Measurements from ENCODE around the gene TEX2.
A peak's percentile ranks its signal among the peaks of the same experiment; 100 is the strongest.

Gene TEX2

DNA sequence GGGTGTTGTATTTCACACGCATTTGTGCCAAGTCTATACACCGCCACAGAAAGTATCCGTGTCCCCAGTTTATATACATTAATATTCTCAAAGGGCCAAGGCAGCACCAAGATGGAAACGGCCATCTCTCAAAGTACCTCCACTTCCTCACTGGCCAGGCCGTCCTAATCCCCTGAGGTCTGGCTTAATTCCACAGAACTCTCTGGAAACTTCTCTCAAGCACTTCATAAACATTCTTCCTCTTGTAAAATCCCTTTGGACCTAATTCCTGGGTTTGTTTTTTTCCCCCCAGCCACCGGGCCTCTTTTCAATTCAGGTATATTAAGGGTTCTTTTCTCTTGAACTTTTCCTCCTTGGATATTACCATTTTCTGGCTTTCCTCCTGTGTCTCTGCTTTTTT, 128.1 kb downstream of the TEX2 start:
- no peak for DNase-seq (ENCODE audit: low read depth)

DNA sequence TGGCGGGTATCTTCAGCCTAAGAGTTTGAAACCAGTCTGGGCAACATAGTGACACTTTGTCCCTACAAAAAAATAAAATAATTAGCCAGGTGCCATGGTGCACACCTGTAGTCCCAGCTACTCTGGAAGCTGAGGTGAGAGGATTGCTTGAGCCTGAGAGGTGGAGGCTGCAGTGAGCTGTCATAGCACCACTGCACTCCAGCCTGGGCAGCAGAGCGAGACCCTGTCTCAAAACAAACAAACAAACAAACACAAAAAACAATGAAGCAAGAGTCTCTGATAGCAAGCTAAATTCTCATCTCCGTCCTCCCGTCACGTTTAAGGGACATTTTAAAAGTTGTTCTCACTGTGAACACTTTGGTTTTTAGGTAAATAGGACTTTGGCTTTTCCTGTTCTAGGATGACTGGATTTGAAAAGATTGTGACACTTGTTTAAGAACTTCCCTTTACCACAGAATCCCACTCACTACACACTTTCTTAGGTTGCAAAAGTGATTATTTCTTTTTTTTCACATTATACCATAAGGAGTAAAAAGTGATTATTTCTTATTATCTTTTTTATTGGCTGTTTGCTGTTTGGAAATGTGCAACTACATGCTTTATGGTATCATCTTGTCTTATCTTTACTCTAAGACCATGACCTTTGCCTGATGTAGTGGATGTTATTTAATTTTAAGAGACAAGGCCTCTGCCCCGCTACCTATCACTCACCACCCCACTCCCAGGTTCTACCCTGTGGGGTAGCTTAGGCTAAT, 128.7 kb downstream of the TEX2 start:
- DNase-seq (ENCODE audit: low read depth), result no peak

DNA sequence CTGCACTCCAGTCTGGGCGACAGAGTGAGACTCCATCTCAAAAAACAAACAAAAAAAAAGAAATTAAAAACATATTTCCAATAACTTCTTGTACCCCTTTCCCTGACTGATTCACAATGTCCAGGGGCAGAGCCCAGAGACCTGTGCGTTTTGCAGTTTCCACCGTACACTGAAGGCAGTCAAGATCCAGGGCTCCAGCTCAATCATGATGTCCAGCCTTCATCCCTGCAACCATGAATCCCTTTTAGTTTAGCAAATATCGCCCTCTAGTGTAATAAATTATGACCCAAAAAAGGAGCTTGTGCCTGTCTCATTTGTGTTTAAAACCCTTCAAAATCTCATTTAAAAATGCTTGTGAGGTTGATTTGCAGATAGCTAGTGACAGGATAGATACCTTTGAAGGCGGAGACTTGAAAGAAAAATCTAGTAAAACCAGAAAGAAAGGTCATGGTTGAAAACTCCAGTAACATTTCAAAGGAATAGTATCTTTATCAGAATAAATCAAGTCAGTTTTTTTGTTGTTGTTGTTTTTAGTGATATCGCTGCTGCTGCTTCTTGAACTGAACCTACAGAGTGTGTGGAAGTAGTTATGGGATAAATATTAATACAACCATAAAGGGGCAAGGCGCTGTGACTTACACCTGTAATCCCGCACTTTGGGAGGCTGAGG, 129.4 kb downstream of the TEX2 start:
- DNase-seq (ENCODE audit: low read depth), result no peak

DNA sequence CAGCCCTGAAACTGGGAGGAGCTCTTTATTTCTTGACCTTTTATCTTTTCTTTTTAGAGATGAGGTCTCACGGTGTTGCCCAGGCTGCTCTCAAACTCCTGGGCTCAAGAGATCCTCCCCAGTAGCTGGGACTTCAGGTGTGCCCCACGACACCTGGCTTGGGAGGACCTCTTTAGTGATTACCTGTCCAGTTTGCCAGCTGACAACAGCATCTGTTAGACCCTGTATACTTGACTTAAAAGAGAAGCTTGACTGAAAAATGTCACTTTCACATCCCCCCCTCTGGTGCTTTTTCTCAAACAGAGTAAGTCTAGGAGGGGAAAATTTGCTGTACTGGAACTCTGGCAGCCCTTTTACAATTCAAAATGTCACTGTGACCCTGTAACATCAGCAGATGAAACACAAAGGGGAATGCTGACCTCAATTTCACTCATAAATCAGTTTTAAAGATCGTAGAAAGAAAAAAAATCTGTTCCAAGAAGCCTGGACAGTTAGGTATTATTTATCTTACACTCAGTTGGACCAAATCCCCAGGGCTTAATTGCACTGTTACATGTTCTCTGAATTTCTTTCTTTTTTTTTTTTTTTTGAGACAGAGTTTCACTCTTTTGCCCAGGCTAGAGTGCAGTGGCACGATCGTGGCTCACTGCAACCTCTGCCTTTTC, 131.3 kb downstream of the TEX2 start:
- no peak for DNase-seq (ENCODE audit: low read depth)

DNA sequence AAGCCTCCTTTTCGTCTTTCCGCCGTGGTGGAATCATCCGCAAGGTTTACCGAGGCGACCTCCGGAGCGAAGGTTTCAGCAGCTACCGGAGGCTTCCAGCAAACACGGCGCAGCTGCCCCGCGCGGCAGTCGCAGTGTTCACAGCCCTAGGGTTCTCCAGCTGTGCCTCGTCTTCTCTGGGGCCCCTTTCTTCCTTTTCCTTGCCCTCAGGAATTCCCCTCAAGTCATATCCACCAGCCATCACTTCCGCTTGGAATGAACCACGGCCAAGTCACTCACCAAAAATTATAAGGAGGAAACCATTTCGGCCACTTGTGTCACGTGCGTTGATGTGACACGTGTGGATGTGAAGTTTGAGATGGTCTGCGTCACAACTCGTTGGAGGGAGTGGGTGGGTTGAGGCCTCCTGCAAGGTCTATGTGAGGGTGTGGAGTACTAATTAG, 132.5 kb downstream of the TEX2 start:
- DNase-seq (ENCODE audit: low read depth), result peak; percentile 48

DNA sequence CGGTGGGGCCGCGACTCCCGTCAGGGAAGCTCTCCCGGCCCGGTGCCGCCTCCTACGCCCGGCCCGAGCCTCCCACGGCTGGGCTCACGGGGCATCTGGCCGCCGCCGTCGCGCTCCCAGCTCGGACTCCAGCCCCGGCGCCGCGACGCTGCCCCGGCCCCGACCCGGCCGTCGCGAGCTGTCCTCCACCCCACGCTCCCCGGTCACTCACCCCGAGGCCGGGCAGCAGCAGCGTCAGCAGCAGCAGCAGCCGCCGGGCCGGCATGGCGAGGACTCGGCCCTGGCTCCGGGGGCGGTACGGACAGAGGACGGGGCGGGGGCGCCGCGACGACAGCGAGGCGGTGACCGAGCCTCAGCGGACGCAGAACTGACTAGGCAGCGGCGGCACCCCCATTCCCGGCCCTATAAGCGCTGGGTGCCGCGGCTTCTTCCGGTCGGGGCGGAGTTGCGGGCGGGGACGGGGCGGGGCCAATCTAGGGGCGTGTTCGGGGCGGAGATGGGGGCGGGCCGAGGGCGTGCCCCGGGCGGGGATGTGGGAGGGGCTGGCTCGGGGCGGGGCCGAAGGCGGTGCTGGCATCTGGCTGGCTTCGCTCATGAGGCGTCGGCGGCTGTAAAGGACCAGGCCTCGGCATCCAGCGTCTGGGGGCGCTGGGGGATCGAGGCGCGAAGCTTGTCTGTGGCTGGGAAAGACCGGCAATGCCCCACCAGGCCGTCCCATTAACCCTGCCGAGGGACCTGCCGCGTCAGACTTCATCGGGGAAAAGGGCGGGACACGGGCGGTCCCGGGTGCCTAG, 133.1 kb downstream of the TEX2 start, which contains the start of gene ERN1:
ERN1 (minus strand) TSS at position 380 of the 794 bp plus-strand sequence; CDS start at position 265, 115 bp downstream.
- DNase-seq (ENCODE audit: low read depth), result peak; percentile 84

DNA sequence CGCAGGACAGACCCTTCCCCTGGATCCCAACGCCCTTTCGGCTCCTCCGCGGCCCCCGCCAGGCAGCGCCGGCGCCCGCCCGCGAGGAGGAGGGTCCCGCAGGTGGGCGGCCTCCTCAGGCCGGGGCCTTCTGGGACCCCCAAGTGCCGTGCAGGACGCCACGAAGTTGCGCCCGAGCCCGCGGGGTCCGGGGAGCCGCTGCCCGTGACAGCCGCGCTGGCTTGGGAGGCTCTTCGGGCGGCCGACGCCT, 133.6 kb downstream of the TEX2 start:
- DNase-seq (ENCODE audit: low read depth), result no peak

DNA sequence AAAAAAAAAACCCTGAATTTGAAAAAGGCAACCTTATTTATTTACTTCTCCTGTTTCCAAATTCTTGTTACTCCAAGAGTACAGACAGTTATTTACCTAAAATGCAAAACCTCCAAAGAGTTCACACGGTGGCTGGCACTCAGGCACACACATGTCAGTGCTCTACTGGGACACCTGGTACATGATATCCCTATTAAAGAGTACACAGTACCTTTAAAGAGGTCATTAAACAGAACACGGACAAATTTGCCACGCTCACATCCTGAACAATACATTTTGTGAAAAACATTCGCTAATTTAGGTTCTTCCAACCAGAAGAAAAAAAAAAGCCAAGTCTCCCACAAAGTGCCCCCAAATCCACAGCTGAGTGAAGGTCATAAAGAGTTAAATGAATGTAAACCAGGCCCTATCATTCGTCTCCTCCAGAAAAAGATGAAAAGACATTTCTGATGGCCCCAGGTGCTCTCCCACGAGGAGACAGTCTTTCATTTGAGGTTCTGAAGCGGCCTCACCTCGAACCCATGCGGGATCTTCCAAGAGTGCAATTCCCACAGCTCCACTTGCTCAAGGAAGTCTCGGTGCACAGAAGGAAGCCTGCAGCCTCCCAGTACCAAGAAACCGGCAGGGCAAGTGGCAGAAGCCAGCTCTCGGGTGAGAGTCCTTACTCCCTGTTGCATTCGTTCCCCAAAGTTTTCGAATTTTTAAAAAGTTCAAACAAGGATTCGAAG, 134.1 kb downstream of the TEX2 start:
- no peak for DNase-seq (ENCODE audit: low read depth)

DNA sequence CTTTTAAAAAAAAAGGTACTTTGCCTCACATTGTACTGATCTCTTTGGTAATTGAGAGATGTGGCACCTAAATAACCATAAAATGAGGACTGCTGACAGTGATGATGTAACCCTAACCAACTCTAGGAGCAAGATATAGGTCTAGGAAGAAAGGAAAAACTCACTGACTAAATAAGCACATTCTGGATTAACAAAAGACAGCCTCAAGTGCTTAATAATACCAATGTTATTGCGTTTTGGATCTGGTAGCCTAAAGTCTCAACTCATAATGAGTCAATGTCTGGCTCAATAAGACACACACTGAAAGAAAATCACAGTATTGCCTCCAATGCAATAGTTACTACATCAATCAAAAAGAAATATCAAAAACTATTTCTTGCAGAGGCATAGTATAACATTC, 136.1 kb downstream of the TEX2 start:
- DNase-seq (ENCODE audit: low read depth), result no peak

DNA sequence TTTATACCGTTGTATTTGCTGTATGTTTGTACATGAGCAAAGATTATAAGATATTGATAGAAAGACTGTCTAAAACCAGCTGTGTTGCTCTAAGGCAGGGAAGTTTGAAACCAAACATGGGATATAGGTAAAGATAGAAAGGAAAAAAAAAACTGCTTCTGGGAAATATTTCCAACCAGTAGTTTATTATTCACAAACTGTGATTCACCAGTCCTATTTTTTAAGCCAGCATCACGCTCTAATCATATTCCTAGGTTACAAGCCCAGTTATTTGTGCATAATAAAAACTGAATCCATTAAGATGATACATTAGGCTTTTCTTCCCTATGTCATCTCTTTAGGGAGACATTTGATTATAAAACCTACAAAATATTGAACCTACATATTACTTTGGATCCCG, 137.1 kb downstream of the TEX2 start:
- no peak for DNase-seq (ENCODE audit: low read depth)

DNA sequence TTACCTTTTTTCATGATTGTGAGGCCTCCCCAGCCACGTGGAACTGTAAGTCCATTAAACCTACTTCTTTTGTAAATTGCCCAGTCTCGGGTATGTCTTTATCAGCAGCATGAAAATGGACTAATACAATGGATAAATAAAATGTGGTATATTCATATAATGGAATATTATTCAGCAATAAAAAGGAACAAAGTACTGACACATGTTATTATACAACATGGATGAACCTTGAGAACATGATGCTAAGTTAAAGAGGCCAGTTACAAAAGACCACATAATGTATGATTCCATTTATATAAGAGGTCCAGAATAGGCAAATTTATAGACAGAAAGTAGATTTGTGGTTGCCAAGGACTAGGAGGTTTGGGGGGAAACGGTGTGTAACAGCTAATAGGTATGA, 138.5 kb downstream of the TEX2 start:
- no peak for DNase-seq (ENCODE audit: low read depth)

DNA sequence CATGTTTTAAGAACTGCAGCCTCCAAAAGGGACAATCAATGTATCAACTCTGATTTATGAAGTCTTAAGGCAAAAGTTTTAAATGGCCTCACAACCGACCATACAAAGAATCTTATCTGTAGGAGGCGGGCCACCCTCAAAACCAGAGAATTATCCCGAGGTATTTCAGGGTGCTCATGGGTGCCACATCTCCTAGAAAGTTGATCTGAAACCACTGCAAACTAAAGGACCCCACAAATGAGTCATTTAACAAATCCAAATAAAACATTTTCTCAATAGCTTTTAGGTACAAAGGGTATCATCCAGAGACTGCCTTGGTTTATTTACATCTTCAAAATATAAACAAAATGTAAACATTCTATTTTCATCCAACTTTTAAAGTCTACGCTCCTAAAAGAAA, 139.9 kb downstream of the TEX2 start:
- DNase-seq (ENCODE audit: low read depth), result no peak

DNA sequence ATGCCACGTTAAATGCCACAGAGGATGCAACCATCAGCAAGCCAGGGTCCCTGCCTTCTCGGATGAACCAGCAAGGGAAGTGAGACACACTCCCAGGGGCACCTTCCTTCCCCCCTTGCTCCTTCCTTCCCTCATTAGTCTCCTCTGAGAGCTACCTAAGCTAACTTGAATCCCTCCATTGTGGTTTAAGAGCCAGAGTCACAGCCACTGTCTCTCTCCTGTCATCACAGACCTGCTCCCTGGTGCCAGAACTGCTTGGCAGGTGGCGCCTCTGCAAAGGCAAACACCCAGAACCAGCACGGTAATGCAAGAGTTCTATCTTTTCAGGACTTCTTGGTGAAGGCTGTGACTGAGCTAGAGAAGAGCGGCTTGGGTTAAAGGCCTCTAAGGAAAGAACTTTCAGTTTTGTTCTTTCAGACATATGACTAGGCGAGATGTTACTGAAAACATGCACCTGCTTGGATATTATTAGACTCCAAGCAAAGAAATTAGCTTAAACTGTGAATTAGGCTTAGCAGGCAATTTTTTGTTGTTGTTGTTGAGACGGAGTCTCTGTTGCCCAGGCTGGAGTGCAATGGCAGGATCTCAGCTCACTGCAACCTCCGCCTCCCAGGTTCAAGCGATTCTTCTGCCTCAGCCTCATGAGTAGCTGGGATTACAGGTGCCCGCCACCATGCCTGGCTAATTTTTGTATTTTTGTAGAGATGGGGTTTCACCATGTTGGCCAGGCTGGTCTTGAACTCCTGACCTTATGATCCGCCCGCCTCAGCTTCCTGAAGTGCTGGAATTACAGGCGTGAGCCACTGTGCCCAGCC, 141.9 kb downstream of the TEX2 start:
- peak; percentile 13 for DNase-seq (ENCODE audit: low read depth)

DNA sequence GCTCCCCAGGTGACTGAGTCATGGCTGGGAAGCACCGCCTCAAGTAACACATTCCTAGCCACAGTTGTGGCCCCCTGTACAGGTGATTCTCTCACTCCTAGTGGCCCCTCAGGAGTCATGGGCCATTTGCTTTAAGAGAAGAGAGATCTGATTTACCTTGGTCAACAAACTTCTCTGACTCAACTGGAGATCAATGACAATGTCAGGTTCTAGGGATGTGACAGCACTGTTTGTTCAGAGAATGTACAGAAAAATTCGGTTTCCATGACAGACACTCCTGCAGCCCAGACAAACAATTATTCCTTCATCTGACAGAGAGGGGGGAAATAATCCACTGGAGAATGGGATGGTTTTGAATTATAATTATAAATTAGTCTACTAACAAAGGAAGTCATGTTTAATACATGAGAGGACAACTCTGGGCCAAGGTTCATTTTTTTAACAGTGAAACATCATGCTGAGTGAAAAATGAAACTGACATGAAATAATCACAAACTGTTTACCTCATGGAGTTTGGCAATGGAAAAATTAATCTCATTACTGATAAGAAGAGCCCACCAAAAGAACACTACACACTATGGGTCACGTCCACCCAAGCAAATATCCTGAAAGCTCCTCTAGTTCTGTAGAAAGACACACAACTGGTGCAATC, 142.8 kb downstream of the TEX2 start:
- DNase-seq (ENCODE audit: low read depth), result no peak

DNA sequence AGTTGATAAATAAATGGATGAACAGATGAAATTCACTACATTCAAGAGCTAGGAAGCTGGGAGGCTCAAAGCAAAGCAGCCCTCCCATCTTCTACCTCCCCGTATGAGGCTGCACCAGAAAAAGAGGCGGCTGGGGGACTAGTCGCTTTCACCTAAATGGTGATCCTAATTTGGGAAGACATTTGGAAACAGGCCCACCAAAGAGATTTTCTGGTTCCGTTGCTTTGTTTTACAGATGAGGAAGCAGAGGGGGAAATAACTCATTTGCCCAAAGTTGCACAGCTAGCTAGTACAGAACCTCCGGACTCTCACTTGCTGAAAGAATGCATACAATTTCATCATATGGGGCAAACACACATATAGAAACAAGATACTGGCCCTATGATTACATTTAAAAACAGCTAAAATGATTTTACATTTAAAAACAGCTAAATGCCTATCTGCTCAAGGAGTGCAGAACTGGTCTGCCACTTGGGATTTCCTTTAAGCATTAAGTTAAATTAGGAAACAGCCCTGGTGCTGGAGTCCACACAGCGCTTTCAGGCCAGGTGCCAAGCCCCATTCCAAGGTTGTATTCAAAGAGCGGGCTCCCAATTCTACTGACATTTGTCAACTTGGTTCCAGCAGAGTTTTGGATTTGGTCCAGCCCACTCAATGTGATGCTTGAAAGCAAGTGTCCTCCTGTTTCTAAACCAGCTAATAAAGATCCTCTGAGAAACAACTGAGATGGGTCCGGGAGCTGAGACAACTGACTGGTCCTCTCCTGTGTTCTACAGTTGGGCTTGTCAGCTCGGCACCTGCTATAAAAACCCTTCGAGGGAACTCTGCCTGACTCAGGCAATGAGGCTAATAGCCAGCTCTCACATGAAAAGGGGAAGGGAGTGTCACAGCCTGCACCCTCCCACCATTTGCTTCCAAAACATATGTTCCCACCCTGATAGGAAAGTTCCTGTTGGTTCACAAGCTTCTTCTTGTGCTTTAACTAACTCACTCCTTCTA, 144.8 kb downstream of the TEX2 start:
- DNase-seq (ENCODE audit: low read depth), result no peak

DNA sequence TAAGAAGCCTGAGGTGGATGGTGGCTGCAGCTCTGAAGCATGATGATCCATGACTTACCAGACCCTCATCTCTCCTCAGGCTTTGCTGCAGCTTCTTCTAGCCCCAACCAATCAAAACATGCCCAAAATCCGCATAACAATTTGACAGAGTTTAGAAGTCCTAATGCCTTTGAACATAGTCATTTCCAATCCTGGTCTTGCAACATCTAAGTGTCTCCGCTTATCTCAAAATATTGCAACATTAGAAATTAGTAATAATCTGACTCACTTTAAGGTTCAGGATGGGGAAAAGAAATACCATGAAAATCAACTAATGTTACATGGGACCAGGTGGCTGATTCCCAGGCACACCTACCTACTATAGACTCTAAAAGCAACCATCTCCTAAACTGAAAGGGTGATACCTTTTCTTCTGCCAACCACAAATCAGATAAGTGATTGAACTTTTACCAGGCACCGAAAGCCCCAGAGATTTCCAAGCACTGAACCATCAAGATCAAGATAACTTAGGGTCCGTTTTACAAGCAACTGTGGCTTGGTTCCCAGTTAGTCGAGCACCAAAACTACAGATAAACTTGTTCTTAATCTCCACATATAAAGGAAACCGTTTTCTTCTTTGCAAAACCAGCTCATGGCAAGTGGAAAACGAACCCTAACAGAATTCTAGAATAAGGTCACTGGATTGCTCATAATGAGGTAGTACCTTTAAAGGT, 147.1 kb downstream of the TEX2 start:
- no peak for DNase-seq (ENCODE audit: low read depth)

DNA sequence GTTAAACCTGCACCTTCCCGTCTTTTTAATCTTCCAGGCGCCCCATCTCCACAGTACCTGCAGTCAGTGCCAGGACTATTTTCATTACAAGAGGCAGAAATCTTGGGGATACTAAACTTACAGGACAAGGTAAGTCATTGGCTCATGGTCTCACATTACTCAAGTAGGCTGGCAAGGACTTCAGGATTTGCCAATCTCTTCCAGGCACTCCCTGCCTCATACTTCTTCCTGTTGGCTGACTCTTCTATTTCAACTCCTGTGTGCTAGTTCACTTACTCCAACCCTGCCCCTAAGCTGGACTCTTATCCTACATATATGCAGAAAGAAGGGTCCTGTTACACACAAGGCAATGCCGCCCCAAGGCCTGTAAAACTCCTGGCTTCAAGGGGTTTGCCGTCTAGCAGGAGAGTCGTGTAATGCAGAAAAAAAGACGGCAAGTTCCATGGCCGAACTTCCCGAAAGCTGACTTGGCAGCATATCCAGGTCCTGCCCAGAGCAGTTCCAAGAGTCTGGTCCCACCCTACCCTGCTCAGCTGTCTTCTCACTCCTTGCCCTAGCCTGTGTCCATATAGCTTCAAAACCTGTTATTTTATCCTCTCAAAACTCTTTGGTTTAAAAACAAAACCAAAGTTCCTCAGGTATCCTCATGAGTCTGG, 147.9 kb downstream of the TEX2 start:
- DNase-seq (ENCODE audit: low read depth), result no peak

DNA sequence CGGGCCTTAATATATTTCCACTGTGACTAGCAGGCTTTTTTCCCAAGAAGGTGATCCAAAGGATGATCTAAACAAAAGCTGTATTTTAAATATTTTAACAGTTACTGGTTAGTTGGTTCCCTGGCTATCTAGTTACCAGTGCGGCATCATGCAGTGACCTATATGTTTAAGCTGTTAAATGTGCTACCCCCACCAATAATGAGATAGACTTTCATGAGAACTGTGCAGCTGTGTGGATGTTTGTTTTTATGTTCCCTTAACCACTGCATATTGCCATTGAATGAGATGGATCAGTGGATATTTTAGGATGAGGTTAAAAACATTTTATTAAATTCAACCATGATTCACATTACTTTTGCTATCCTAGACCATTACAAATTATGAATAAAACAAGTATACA, 150.1 kb downstream of the TEX2 start:
- no peak for DNase-seq (ENCODE audit: low read depth)
